Hepatocyte (in vitro differentiated cells): ENCODE measurements around the gene C15orf39.

Source experiments
- CTCF ChIP-seq: fragments of 200-600 bp; sonication (generic); IDR thresholded peaks from 2 replicates; pipeline ENCODE4 v1.5.1; 2016; ENCODE audit warnings: antibody characterized with exemption, mild to moderate bottlenecking; ENCODE audit not compliant: poor library complexity
- EZH2 ChIP-seq: fragments of 200-600 bp; sonication (generic); IDR thresholded peaks from 2 replicates; pipeline ENCODE4 v1.6.1; 2016; ENCODE audit warnings: antibody characterized with exemption, mild to moderate bottlenecking, borderline replicate concordance
- EZH2phosphoT487 ChIP-seq: fragments of 200-600 bp; sonication (generic); IDR thresholded peaks from one replicate; pipeline ENCODE4 v1.6.1; 2018; ENCODE audit warnings: antibody characterized with exemption, mild to moderate bottlenecking, low read depth, moderate library complexity; ENCODE audit not compliant: unreplicated experiment, severe bottlenecking

- TF ChIP-seq CTCF, result no peak
- no peak for TF ChIP-seq EZH2
- TF ChIP-seq EZH2phosphoT487, result no peak
Observed at GRCh38 chr15:75178171-75178937, 23.3 kb upstream of the C15orf39 start.
